ENCODE results near the gene GREB1.

Gene GREB1

DNA sequence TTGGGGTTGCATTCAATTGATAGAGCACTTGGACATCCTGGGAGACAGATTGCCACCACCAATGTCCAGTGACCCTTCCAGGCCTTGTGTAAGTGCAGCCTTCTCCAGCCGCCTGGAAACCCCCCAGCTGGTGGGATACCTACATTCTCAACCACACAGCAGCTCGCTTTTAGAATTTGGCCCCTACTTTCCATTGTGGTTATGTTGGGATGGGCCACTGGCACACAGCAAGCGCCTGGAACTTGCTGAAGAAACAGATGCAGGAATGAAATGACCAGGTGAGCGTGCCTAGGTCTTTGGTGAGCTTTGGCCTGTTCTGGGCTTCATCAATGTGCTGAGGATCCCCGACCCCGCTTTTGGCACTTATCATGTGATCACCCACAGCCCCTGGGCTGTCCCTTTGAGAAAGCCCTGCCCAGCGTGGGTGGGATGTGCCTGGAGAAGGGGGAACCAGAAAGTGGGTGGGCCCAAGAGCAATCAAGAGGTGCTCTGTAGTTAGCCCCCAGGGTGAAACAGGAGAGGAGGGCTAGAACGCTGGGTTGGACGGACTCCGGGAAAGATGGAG lies 152.1 kb downstream of the GREB1 start:
- DNase-seq: no peak

DNA sequence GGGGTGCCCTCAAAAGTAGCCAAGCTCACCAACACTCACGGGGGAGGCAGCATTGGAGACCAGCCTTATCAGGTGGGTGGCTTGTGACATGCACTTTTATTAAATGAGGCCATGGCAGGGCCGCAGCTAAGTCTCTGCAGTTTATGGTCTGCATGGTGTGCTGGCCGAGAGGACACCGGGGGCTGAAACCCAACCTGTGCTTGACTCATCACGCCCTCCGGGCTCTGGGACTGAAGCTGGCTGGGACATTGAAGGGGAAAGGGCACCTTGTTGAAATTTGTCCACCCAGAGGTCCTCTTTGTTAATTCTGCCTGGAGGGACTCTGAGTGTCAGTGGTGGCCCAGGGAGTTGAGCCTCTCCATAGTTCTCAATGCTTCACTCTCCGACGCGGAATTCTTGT lies 153.9 kb downstream of the GREB1 start:
- DNase-seq: no peak

DNA sequence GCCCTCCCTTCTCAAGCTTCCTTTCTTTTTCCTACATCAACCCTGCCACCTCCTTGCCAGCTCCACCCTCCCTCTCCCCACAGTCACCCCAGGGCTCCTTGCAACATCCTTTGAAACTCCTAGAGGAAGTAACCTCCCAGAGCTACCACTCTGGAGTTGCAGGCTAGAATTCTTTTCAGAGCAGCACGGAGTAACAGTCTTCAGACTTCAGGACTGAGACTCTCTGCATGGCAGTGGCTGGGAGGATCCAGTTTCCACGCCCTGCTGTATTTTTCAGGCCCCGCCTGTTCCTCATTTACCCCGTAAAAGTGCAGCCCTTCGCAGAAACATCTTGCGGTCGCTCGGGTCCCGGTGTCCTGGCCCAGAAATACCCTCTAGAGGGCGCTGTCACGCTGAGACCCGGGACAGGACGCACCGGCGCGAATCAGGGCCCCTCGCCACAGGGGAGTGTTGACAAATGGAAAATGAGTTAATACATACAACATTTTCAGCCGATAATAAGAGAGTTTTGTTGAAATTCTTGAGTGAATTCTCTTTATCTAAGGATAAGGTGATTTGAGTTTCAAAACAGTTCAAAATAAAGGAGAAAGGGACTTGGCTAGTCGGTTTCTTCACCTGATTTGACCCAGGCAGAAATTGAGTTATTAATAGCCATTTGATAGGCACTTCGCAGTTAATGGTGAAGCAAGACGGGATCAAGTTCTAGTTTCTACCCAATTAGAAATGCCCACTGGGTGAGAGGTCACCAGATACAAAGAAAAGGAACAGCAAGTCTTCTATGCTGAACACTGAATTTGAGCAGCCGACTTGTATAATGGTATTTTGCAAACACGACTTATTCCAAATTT lies 154.6 kb downstream of the GREB1 start:
- peak; percentile 62 for DNase-seq

DNA sequence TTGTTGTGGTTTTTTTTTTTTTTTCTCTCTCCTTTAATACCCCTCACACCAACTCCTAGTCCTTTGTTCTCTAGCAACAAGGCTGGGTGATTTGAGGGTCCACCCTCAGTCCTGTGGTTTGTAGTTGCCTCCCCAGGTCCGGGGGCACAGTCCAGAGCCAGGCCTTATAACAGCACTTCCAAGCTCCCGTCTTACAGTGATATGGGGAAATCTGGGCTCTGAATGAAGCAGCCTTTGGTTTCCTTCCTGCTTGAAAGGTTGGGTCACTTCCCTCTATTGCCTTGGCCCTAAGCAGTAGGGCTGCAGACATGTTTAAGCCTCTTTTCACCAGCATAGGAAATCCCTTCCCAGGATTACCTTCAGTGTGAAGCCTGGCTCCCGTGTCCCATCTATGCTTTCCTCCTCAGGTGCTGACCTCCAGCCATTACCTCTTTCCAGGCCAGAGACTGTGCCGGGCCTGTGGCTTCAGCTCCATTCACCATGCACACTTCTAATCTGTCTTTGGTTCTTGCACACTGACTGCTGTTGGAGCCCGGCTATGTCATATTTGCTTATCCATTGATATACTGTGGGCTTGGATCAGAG lies 157.3 kb downstream of the GREB1 start:
- DNase-seq: no peak
